ENCODE data around the gene PRSS57.
A peak's percentile ranks its signal among the peaks of the same experiment; 100 is the strongest.

DNA sequence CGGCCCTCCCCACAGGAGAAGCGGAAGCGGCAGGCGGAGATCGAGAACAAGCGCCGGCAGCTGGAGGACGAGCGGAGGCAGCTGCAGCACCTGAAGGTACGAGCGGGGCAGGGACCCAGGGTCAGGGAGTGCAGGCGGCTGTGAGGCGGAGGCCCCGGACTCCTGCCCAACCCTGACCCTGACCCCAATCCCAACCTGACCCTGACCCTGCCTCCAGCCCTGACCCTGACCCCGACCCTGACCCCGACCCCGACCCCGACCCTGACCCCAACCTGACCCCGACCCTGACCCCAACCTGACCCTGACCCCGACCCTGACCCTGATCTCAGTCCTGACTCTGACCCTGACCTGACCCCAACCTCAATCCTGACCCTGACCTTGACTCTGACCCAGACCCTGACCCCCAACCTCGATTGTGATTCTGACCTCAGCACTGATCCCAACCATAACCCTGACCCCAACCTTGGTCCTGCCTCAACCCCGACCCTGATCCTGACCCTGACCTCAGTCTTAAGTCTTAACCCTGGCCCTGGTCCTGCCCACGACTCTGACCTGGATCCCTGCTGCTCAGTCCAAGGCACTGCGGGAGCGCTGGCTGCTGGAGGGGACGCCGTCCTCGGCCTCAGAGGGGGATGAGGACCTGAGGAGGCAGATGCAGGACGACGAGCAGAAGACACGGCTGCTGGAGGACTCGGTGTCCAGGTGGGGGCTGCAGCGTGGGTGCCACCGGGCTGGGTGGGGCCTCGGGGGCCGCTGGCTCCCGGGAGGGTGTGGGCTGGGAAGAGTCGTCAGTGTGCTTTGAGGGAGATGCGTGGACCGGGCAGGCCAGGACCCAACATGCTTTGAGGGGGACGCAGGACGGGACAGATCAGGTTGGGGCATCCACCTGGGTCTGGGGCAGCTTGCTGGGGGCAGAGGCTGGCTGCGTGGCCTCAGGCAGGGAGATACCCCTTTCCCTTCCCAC lies 32.0 kb upstream of the PRSS57 start:
- TF ChIP-seq, protein P1, sequence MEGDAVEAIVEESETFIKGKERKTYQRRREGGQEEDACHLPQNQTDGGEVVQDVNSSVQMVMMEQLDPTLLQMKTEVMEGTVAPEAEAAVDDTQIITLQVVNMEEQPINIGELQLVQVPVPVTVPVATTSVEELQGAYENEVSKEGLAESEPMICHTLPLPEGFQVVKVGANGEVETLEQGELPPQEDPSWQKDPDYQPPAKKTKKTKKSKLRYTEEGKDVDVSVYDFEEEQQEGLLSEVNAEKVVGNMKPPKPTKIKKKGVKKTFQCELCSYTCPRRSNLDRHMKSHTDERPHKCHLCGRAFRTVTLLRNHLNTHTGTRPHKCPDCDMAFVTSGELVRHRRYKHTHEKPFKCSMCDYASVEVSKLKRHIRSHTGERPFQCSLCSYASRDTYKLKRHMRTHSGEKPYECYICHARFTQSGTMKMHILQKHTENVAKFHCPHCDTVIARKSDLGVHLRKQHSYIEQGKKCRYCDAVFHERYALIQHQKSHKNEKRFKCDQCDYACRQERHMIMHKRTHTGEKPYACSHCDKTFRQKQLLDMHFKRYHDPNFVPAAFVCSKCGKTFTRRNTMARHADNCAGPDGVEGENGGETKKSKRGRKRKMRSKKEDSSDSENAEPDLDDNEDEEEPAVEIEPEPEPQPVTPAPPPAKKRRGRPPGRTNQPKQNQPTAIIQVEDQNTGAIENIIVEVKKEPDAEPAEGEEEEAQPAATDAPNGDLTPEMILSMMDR (IDR thresholded peaks at IDR 0.05) = peak in 1 of 6 experiments; percentile 15
- TF ChIP-seq POLR2A (IDR thresholded peaks at IDR 0.05) = no peak
